Hypothalamus (tissue), 51 donors: ENCODE measurements around the gene HECTD1.
"Not testable (repeated sequence)": the region's sequence is repeated elsewhere in the genome, so short reads cannot be mapped to it uniquely, and the experiment has no call there.

Source experiments
- DNase-seq, 51 donors: peaks; one replicate each; lab custom pipeline; 2025; lab: John Stamatoyannopoulos, UW

HECTD1 gene

DNA sequence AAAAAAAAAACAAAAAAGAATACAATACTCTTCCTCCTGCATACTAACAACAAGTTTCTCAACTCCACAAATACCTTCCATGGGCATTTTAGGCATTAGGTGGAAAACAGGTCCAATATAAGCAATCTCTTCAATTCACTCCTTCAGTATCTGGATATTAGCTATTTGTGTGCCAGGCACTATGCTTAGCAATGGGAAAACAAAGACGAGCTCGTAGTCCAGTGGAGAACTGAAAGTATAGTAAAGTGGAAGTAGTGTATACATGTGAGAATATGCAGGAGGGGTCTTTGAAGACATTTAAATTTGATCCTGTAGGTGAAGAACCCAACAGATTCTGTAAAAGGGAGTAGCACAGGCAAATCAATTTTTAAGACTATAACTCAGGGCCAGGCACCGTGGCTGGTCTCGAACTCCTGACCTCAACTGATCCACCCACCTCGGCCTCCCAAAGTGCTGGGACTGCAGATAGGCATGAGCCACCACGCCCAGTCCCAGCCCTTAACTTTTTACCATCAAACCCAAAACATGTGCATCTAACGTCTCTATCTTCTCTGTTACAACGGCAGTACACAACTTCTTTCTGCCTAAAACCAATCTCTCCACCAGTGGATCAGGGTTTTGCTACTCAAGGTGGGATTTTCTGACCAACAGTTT lies 10.6 kb downstream of the HECTD1 start:
- DNase-seq: no peak

DNA sequence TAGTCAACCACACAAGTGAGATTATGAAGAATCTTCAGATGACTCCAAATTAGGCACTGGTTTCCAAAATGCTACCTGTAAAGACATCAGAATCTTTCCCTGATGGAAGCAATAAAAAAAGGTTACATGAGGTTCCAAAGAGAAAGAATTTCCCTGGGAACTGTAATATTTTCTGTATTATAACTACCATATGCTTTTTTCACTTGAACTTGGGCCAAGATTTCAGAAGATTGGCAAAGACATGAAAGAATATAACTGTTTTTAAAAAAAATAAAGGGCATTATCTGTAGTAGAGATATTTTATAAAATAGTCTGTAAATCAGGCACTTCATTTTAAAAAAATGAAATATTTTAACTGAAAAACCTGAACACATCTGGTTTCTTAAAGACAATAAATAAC lies 12.9 kb downstream of the HECTD1 start:
- DNase-seq: no peak

DNA sequence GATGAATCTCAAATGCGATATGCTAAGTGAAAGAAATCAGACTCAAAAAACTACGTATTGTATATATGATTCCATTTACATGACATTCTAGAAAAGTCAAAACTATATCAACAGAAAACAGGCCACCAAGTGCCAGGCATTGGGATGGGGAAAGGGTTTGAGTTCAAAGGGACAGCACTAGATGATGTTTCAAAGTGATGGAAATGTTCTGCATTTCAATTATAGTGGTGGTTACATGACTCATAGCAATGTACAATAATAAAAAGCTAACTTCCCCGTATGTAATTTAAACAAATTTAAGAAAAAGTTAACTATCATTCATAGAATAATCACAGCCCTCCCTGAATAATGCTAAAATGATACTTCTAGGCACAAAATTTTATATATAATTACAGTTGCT lies 13.5 kb downstream of the HECTD1 start:
- DNase-seq: no peak

DNA sequence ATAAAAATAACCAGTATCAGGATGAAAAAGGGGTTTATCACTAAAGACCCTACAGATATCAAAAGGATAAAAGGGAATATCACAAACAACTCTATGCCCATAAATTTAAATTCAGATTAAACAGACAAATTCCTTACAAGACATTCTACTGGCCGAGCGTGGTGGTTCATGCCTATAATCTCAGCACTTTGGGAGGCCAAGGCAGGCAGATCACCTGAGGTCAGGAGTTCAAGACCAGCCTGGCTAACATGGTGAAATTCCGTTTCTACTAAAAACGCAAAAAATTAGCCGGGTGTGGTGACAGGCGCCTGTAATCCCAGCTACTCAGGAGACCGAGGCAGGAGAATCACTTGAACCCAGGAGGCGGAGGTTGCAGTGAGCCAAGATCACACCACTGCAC lies 15.0 kb downstream of the HECTD1 start:
- not testable (repeated sequence) for DNase-seq

DNA sequence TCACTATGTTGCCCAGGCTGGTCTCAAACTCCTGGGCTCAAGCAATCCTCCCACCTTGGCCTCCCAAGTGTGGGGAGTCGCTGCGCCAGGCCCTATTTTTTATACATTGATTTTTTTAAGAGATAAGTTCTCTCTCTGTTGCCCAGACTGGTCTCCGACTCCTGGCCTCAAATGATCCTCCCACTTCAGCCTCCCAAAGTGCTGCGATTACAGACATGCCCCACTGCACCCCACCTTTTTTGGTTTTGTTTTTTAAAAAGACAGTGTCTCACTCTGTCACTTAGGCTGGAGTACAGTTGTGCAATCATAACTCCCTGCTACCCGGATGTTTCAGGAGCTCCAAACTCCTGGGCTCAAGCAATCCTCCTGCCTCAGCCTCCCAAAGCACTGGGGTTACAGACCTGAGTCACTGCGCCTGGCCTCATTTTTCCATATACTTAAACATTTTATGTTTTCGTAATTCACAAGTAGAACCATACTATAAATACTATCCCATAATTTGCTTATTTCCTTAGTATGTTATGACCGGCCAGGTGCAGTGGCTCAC lies 16.8 kb downstream of the HECTD1 start:
- no peak for DNase-seq

DNA sequence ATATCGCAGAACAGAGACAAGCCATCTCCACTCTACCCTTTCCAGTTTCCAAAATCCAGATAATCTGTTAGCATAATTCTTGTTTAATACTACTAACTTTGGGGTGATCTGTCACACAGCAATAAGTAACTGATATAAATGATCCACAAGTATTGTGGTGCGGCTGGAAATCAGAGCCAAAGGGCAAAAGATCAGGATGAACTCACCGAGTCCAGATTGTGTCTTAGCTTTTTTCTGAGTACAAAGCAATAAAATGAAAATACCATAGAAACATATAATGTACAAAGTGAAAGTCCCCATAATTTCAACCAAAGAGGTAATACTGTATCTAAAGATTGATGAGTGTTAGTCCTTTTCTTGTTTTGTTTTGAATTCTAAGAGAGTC lies 17.4 kb downstream of the HECTD1 start:
- no peak for DNase-seq

DNA sequence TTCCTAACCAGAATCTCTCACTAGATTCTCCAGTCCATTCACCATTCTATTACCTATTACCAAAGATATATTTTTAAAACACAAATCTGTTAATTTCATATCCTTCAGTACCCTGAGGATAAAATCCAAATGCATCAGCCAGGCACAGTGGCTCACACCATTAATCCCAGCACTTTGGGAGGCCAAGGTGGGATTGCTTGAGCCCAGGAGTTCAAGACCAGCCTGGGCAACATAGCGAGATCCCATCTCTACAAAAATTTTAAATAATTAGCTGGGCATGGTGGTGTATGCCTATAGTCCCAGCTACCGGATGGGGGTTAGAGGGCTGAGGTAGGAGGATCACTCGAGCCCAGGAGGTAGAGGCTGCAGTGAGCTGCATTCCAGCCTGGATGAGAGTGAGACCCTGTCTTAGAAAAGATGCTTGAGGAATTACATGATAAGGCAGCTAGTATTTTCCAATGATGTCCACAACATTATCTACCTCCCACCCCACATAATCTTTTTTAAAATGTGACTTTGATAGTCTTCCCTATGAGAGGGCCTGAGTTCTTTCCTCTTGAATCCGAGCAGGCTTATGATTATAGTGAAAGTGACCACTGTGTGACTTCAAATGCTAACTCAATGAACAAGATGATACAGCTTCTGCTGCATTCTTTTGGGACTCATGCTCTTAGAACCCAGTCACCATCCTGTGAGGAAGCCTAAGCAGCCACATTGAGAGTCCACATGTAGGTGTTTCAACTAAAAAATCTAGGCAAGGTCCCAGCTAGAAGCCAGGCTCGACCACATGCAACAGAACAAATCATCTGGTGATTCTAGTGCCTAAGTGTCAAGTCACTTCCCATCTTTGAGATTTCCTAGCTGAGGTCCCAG lies 18.0 kb downstream of the HECTD1 start:
- no peak for DNase-seq

DNA sequence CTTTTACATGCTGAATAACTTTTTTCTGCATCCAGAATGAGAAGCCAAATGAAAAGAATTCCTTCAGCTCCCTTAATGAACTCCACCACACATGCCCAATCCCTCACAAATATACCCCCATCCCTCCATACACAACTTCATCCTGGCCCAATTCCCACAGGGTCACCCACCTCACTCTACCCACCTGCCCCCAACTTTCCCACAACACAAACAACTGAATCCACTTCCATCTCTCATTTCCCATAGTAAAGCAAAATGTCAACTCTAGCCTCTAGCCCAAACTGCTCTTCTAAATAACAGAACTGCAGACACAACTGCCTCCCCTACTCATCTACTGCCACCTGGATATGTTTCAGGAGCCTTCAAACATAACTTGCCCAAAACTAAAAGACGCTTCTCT lies 18.8 kb downstream of the HECTD1 start:
- no peak for DNase-seq

DNA sequence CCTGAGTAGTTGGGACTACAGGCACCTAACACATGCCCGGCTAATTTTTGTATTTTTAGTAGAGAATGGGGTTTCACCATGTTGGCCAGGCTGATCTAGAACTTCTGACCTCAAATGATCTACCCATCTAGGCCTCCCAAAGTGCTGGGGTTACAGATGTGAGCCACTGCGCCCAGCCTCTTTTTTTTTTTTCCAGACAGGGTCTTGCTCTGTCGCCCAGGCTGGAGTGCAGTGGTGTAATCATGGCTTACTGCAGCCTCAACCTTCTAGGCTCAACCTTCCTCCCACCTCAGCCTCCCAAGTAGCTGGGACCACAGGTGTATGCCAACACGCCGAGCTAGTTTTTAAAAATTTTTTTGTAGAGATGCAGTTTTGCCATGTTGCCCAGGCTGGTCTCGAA lies 25.6 kb downstream of the HECTD1 start:
- DNase-seq: not testable (repeated sequence)

DNA sequence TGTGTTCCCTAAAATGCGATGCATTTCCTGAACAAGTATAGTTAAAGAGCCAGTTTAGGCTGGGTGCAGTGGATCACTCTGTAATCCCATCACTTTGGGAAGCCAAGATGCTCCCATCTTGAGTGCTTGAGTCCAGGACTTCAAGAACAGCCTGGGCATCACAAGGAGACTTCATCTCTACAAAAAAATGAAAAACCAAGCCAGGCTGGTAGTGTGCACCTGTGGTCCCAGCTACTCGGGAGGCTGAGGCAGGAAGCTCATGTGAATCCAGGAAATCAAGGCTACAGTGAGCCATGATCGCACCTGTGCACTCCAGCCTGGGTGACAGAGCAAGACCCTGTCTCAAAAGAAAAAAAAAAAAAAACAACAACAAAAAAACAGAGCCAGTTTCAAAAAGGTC lies 26.3 kb downstream of the HECTD1 start:
- no peak for DNase-seq

DNA sequence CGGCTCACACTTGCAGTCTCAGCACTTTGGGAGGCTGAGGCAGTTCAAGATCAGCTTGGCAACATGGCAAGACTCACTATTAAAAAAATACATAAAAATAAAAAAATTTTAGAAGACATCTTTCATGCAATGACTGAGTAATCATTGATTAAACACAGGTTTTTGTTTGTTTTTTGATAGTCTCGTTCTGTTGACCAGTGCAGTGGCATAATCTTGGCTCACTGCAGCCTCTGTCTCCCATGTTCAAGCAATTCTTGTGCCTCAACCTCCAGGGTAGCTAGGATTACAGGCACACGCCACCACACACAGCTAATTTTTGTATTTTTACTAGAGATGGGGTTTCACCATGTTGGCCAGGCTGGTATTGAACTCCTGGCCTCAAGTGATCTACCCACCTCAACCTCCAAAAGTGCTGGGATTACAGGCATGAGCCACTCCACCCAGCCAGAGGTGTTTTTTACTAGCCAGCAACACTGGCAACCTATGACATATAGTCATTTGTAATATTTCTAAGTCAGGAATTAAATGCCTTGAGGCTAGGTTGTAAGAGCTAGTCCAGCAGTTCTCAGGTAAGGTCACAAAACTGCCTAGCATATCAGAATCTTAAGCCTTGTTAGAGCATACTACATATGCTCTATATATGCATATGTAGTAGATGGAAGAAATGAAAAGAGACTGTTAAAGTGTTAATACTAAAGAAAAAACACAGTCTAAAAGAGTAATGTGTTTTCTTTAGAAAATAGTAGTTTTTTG lies 27.1 kb downstream of the HECTD1 start:
- DNase-seq: no peak

DNA sequence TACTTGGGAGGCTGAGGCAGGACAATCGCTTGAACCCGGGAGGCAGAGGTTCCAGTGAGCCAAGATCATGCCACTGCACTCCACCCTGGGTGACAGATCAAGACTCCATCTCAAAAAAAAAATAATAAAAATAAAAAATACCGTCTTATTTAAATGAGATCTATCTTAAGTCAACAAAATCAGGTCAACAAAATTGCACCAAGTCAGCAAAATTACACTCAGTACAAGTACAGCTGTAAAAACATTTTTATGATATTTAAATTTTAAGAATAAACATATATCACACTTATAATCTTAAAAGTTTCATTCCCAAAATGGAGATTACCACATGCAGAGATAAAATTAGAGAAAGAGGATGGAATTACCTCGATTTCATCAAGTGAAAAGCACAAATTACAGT lies 33.2 kb downstream of the HECTD1 start:
- DNase-seq: no peak

DNA sequence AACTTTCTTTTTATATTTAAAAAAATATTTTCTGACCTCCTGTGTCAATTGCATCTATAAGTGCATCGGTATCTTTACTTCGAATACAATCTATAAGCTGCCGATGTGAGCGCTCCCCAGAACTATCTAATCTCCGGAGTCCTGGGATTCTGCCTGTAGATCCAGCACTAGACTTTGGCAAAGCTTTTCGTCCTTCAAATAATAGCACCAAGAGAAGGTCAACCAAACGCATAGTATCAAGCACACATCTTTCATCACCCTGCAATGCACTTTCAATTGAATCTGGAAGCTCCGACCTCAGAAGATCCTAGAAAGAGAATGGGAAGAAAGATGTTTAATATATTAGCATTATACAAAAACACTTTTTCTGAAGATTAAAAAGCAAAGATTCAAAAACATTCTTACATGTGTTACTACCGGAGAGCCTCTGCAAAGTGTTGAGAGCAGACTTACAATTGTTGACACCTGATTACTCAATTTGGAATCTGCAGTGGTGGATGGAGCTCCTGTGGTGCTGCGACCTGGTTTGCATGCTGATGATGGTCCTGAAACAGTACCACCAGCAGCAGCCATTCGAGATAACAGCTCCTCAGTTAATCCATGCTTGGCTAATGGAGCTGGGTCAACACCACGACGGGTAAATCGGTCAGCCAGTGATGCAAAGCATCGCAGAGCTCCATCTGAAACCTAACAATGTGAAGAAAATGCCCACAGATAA lies 34.3 kb downstream of the HECTD1 start:
- DNase-seq: no peak

DNA sequence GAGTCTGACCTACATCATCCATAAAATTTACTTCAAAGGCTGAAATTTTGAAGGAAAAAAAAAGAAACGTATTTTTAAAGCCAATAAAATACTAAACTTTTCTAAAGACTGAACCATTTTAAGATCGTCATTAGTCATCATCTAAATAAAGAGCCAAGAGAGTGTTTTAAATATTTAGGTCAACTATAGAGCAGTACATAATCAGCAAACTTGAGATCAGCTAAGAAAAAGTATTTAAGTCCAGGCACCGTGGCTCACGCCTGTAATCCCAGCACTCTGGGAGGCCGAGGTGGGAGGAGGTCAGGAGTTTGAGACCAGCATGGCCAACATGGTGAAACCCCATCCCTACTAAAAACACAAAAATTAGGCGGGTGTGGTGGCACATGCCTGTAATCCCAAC lies 35.5 kb downstream of the HECTD1 start:
- no peak for DNase-seq

DNA sequence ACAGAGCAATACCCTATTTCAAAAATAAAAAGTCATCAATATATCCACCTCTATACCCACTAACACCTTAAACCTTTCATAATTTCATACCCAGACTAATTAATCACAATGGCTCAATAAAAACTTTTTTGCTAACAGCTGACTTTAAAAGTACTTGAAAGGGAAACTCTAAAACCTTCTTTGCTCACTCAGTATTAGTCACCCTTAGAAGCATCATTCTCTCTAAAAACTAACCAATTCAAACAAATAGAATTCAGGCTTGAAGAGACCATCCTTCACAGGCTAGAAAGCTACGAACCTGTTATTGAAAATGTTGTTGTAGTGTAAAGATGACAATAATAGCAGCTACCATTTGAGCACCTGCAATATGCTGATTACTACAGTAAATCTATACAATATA lies 37.2 kb downstream of the HECTD1 start:
- DNase-seq: no peak

DNA sequence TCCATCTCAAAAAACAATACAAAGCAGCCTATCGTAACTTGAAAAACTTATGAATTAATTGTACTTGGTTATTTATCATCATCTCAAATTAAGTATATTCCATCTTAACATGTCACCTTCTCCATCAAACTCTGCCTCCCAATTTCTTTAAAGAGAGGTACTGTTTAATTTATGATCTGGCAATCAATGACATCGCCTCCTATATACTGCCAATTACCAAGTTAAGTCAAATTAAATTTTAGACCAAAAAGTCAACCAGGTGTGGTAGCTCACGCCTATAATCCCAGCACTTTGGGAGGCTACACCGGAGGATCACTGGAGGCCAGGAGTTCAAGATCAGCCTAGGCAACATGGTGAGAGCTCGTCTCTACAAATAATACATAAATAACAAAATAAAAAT lies 37.7 kb downstream of the HECTD1 start:
- DNase-seq: no peak

DNA sequence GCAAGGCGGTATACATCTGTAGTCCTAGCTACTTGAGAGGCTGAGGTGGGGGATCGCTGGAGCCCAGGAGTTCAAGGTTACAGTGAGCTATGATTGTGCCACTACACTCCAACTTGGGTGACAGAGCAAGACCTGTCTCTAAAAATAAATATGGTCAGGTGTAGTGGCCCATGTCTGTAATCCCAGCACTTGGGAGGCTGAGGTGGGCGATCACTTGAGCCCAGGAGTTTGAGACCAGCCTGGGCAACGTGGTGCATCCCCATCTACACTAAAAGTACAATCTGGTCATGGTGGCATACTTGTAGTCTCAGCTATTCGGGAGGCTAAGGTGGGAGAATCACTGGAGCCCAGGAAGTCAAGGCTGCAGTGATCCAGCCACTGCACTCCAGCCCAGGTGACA lies 40.6 kb downstream of the HECTD1 start:
- no peak for DNase-seq

DNA sequence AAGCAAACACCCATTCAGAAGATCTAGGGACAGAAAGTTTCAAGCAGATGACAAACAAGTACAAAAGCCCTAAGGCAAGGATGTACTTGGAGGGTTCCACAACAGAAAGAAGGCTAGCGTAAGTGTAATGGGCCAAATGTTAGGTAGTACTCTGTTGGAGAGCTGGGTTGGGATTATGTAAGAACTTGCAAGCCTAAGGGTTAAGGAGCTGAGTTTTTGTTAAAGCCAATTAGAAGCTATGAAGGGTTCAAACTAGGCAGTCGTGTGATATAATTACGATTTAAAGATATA lies 41.4 kb downstream of the HECTD1 start:
- no peak for DNase-seq

DNA sequence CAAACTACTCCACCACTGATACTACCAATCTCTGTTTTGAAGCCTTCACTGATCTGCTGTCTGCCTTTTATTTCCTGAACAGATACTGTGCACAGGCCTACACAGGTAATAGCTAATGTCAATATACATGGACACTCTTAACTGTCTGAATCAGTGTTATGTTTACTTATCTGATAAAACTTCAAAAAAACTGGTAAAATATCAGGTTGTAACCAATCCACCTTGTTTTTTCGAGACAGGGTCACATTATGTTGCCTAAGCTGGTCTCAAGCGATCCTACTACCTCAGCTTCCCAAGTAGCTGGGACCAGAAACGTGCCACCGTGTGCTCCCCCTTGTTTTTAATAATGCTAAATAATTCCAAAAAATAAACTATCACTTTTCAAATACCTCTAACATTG lies 43.5 kb downstream of the HECTD1 start:
- no peak for DNase-seq

DNA sequence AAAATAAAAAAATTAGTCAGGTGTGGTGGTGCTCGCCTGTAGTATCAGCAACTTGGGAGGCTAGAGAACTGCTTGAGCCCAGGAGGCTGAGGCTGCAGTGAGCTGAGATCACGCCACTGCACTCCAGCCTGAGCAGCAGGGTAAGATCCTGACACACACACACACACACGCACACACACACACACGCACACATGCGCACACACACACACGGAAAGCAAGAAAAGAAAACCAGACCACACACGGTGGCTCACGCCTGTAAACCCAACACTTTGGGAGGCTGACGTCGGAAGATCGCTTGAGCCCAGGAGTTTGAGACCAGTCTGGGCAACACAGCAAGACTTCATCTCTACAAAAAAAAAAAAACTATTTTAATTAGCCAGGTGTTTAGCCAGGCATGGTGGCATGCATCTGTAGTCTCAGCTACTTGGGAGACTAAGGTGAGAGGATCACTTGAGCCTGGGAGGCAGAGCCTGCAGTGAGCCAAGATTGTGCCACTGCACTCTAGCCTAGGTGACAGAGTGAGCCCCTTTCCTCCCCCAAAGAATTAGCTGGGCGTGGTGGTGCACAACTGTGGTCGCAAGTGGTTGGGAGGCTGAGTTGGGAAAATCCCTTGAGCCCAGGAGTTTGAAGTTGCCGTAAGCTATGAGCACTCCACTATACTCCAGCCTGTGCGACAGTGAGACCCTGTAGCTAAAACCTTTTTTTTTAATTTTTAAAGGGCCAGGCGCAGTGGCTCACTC lies 44.5 kb downstream of the HECTD1 start:
- DNase-seq: no peak
